ENCODE results near the gene RAPGEF4. TPM values are rescaled to one million over a fixed set of nuclear protein-coding genes. Genes with fewer than 3 reads are reported as not detected.

RAPGEF4 gene
- total RNA-seq, 1 experiment from 2014 or later: 0.62 TPM

DNA sequence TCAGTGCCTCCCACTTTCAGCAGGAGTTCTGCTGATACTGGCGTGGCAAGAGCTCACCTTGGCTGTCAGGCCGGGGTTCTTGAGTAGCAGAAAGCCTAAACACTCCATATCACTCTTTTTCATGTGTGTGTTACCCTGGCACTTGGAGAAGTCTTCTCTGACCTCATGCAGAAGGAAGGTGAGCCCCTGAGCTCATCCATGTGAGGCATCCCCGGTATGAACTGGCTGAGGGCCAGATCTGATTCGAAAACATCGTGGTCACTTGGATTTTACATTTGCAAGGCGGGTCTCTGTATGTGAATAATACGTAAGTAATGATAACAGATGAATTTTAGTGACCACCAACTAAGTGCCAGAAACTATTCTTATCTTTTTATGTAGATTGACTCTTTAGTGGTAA lies 93.6 kb downstream of the RAPGEF4 start:
- DNase-seq (ENCODE audit: low read depth, low spot score): no peak
- ATAC-seq: no peak
- no peaks in the 10 kb centered on the region for H3K4me1 ChIP-seq (ENCODE audit: control insufficient read depth, insufficient read depth, low read length)
- BruUV-seq (replicated peaks): no TSS peak
- in situ Hi-C loops (cut with HindIII; ENCODE audit: low pct_unique_long_range_greater_than_20kb, low sequenced_read_pairs) (no loop called here), intact Hi-C loops (cut with micrococcal nuclease; ENCODE audit: unreplicated experiment) (no loop called here)
- no peaks in the 10 kb centered on the region for H3K9me3 ChIP-seq (ENCODE audit: control insufficient read depth, insufficient read depth, low read depth, low read length)
- TF ChIP-seq POLR2AphosphoS5 (IDR thresholded peaks at IDR 0.05; ENCODE audit: low read depth, low read length) (no peak), TCF7L2 (IDR thresholded peaks at IDR 0.05; ENCODE audit: low read depth, low read length) (no peak), SIN3A (IDR thresholded peaks at IDR 0.05; ENCODE audit: borderline replicate concordance, insufficient read depth, low read depth, low read length) (no peak), CTCF (IDR thresholded peaks at IDR 0.05) (no peak)
- TF ChIP-seq, protein P1, sequence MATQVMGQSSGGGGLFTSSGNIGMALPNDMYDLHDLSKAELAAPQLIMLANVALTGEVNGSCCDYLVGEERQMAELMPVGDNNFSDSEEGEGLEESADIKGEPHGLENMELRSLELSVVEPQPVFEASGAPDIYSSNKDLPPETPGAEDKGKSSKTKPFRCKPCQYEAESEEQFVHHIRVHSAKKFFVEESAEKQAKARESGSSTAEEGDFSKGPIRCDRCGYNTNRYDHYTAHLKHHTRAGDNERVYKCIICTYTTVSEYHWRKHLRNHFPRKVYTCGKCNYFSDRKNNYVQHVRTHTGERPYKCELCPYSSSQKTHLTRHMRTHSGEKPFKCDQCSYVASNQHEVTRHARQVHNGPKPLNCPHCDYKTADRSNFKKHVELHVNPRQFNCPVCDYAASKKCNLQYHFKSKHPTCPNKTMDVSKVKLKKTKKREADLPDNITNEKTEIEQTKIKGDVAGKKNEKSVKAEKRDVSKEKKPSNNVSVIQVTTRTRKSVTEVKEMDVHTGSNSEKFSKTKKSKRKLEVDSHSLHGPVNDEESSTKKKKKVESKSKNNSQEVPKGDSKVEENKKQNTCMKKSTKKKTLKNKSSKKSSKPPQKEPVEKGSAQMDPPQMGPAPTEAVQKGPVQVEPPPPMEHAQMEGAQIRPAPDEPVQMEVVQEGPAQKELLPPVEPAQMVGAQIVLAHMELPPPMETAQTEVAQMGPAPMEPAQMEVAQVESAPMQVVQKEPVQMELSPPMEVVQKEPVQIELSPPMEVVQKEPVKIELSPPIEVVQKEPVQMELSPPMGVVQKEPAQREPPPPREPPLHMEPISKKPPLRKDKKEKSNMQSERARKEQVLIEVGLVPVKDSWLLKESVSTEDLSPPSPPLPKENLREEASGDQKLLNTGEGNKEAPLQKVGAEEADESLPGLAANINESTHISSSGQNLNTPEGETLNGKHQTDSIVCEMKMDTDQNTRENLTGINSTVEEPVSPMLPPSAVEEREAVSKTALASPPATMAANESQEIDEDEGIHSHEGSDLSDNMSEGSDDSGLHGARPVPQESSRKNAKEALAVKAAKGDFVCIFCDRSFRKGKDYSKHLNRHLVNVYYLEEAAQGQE (IDR thresholded peaks at IDR 0.05; ENCODE audit: insufficient read depth in 1 of 2, low read depth in 2 of 2, low read length in 1 of 2): no peak
- H3K36me3 ChIP-seq (ENCODE audit: control insufficient read depth, insufficient read depth, low read length): no peaks in the 10 kb centered on the region
- H3K27ac ChIP-seq (ENCODE audit: low read length): no peak overlapping the region
- ChIA-PET POLR2A (interaction anchor here (0.6 kb wide), 1 partner anchor 51 kb away, joined by 3 read pairs; no protein-coding TSS in a partner anchor), CTCF (no interaction called here)
- H3K27me3 ChIP-seq (ENCODE audit: control insufficient read depth, insufficient read depth, low read length): no peaks in the 10 kb centered on the region
- no peak overlapping the region for H3K4me3 ChIP-seq (ENCODE audit: low read depth in 2 of 2, low read length in 2 of 2)

DNA sequence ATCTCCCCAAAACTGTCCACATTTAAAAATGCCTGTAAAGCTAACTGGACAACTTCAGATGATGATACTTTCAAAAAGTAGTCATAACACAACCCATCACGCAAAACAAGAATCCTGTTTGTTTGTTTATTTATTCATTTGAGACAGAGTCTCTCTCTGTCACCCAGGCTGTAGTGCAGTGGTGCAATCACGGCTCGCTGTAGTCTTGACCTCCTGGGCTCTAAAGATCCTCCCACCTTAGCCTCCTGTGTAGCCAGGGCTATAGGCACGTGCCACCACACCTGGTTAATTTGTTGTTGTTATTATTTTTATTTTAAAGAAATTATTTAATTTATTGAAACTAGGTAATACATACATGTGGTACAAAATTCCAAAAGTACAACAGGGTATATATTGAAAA lies 94.8 kb downstream of the RAPGEF4 start:
- no peaks in the 10 kb centered on the region for H3K9me3 ChIP-seq (ENCODE audit: control insufficient read depth, insufficient read depth, low read depth, low read length)
- TF ChIP-seq, protein P1 (IDR thresholded peaks at IDR 0.05; ENCODE audit: insufficient read depth in 1 of 2, low read depth in 2 of 2, low read length in 1 of 2): no peak
- TF ChIP-seq POLR2AphosphoS5 (IDR thresholded peaks at IDR 0.05; ENCODE audit: low read depth, low read length) (no peak), TCF7L2 (IDR thresholded peaks at IDR 0.05; ENCODE audit: low read depth, low read length) (no peak), SIN3A (IDR thresholded peaks at IDR 0.05; ENCODE audit: borderline replicate concordance, insufficient read depth, low read depth, low read length) (no peak), CTCF (IDR thresholded peaks at IDR 0.05) (no peak)
- intact Hi-C loops (cut with micrococcal nuclease; ENCODE audit: unreplicated experiment): no loop called here
- ATAC-seq (no peak), DNase-seq (ENCODE audit: low read depth, low spot score) (no peak)
- H3K4me3 ChIP-seq (ENCODE audit: low read depth in 2 of 2, low read length in 2 of 2): no peak overlapping the region
- no peaks in the 10 kb centered on the region for H3K27me3 ChIP-seq (ENCODE audit: control insufficient read depth, insufficient read depth, low read length)
- ChIA-PET POLR2A (interaction anchor here (0.6 kb wide), 1 partner anchor 95 kb away, joined by 5 read pairs; no protein-coding TSS in a partner anchor), CTCF (no interaction called here)
- H3K36me3 ChIP-seq (ENCODE audit: control insufficient read depth, insufficient read depth, low read length): no peaks in the 10 kb centered on the region
- H3K4me1 ChIP-seq (ENCODE audit: control insufficient read depth, insufficient read depth, low read length): no peaks in the 10 kb centered on the region
- in situ Hi-C loops (cut with HindIII; ENCODE audit: low pct_unique_long_range_greater_than_20kb, low sequenced_read_pairs): no loop called here
- no TSS peak for BruUV-seq (replicated peaks)
- H3K27ac ChIP-seq (ENCODE audit: low read length): no peak overlapping the region

Data from Panc1 (cell line).